Subcutaneous adipose tissue (tissue), 4 donors: Measurements from ENCODE around the gene C1orf115. TPM values are rescaled to one million over a fixed set of nuclear protein-coding genes. Genes with fewer than 3 reads are reported as not detected.

Source experiments
- CTCF ChIP-seq: fragments of 450-650 bp; IDR thresholded peaks from one replicate; pipeline ENCODE4 v1.5.1; 2016; ENCODE audit warnings: low read depth, mild to moderate bottlenecking, control low read depth, antibody characterized with exemption, moderate library complexity
- total RNA-seq, 4 donors: library from RNA; depleted of rRNA; stranded (reverse); fragments of >200 nt; gene quantifications; one replicate each; pipeline ENCODE4 v1.1.0, GENCODE V29; 2016

Gene C1orf115
- total RNA-seq, 4 donors from 2014 or later: 29.5 to 63.9 (median 36.1) TPM

- no peak for TF ChIP-seq CTCF
These were observed 12.6 kb downstream of the C1orf115 start for GRCh38 chr1:220702733-220703270.

GRCh38 chr1:220703305-220703704, 13.1 kb downstream of the C1orf115 start:
- no peak for TF ChIP-seq CTCF

- no peak for TF ChIP-seq CTCF
These were observed 15.6 kb downstream of the C1orf115 start for GRCh38 chr1:220705782-220706181.

- no peak for TF ChIP-seq CTCF
These were observed 16.3 kb downstream of the C1orf115 start for GRCh38 chr1:220706480-220706879.

- no peak for TF ChIP-seq CTCF
These were observed 17.0 kb downstream of the C1orf115 start for GRCh38 chr1:220707160-220707559.

- TF ChIP-seq CTCF: no peak
These were observed 18.1 kb downstream of the C1orf115 start for GRCh38 chr1:220708244-220708643.

GRCh38 chr1:220708936-220709801, 19.0 kb downstream of the C1orf115 start:
- no peak for TF ChIP-seq CTCF
